ENCODE measurements around the gene LENEP.

DNA sequence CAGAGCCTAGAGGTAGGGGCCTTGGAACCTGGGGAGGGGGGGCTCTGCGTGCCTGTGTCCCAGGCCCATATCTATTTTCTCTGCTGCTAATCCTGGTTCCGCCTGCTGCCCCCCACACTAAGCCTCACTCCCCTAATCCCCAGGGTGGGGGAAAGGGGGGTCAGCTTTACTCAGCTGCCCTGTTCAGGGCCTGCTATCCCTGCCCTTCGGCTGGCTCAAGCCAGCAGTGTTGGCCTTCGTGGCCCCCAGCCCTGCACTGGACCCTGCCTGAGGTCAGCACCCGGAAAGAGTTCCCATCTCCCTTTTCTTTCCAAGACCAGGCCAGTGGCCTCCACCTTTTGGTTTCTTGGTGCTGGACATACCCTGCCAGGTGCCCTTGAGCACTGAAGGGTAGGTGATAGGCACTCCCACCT lies 17.6 kb downstream of the LENEP start:
- TF ChIP-seq, protein P1, sequence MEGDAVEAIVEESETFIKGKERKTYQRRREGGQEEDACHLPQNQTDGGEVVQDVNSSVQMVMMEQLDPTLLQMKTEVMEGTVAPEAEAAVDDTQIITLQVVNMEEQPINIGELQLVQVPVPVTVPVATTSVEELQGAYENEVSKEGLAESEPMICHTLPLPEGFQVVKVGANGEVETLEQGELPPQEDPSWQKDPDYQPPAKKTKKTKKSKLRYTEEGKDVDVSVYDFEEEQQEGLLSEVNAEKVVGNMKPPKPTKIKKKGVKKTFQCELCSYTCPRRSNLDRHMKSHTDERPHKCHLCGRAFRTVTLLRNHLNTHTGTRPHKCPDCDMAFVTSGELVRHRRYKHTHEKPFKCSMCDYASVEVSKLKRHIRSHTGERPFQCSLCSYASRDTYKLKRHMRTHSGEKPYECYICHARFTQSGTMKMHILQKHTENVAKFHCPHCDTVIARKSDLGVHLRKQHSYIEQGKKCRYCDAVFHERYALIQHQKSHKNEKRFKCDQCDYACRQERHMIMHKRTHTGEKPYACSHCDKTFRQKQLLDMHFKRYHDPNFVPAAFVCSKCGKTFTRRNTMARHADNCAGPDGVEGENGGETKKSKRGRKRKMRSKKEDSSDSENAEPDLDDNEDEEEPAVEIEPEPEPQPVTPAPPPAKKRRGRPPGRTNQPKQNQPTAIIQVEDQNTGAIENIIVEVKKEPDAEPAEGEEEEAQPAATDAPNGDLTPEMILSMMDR (IDR thresholded peaks at IDR 0.05), result no peak
- no peak for TF ChIP-seq POLR2A (IDR thresholded peaks at IDR 0.05)
